Neural cell (in vitro differentiated cells): ENCODE data around the gene CAPNS1. TPM values are rescaled to one million over a fixed set of nuclear protein-coding genes. Genes with fewer than 3 reads are reported as not detected.

Experiments
- H2AFZ ChIP-seq: fragments of 200-600, 300-800 bp; sonication (generic), shearing (Covaris generic); 2 replicates; pipeline ENCODE4 v1.6.0; 2014; ENCODE audit warnings: low read depth, mild to moderate bottlenecking, antibody characterized with exemption, low read length, moderate library complexity
- H3F3A ChIP-seq: fragments of 200-600 bp; shearing (Covaris generic); 2 replicates; pipeline ENCODE4 v1.6.1; 2016; ENCODE audit warnings: mild to moderate bottlenecking, moderate library complexity, mixed read lengths, antibody characterized with exemption, low read length; ENCODE audit not compliant: insufficient read depth, poor library complexity, severe bottlenecking
- H3K27ac ChIP-seq: fragments of 200-600, 300-800 bp; sonication (generic), shearing (Covaris generic); 2 replicates; pipeline ENCODE4 v1.5.1; 2014; ENCODE audit warnings: mild to moderate bottlenecking, low read length, moderate library complexity
- H3K27me3 ChIP-seq: fragments of 300-800, 200-600 bp; sonication (generic), shearing (Covaris generic); 2 replicates; pipeline ENCODE4 v1.6.0; 2014; ENCODE audit warnings: mild to moderate bottlenecking, low read depth, low read length, moderate library complexity; ENCODE audit not compliant: insufficient read depth
- H3K36me3 ChIP-seq: fragments of 300-800, 200-600 bp; sonication (generic), shearing (Covaris generic); 2 replicates; pipeline ENCODE4 v1.5.1; 2014; ENCODE audit warnings: mild to moderate bottlenecking, antibody characterized with exemption, low read length, moderate library complexity; ENCODE audit not compliant: insufficient read depth
- H3K4me2 ChIP-seq: fragments of 300-800, 200-600 bp; sonication (generic), shearing (Covaris generic); 2 replicates; pipeline ENCODE4 v1.6.0; 2014; ENCODE audit warnings: mild to moderate bottlenecking, low read length
- H3K4me3 ChIP-seq: fragments of 300-800, 200-600 bp; sonication (generic), shearing (Covaris generic); 2 replicates; pipeline ENCODE4 v1.5.1; 2014; ENCODE audit warnings: mild to moderate bottlenecking, low read length, moderate library complexity
- H3K79me2 ChIP-seq: fragments of 200-600 bp; shearing (Covaris generic); replicated peaks from 2 replicates; pipeline ENCODE4 v1.6.0; 2014; ENCODE audit warnings: mild to moderate bottlenecking, low read length, moderate library complexity; ENCODE audit not compliant: insufficient read depth
- H3K9ac ChIP-seq: fragments of 300-800, 200-600 bp; sonication (generic), shearing (Covaris generic); 2 replicates; pipeline ENCODE4 v1.6.1; 2016; ENCODE audit warnings: mild to moderate bottlenecking, low read length, mixed read lengths
- H3K9me2 ChIP-seq: fragments of 200-600 bp; shearing (Covaris generic); 2 replicates; pipeline ENCODE4 v1.6.1; 2016; ENCODE audit warnings: mild to moderate bottlenecking, low read length, mixed read lengths; ENCODE audit not compliant: insufficient read depth
- H3K9me3 ChIP-seq: fragments of 200-600, 300-800 bp; sonication (generic), shearing (Covaris generic); 2 replicates; pipeline ENCODE4 v1.6.1; 2016; ENCODE audit warnings: mild to moderate bottlenecking, mixed run types, low read length, moderate library complexity, mixed read lengths
- H4K20me1 ChIP-seq: fragments of 200-600 bp; shearing (Covaris generic); 2 replicates; pipeline ENCODE4 v1.6.1; 2016; ENCODE audit warnings: mild to moderate bottlenecking, mixed run types; ENCODE audit not compliant: insufficient read depth
- CTCF ChIP-seq: fragments of 450-650 bp; IDR thresholded peaks from 2 replicates; pipeline ENCODE4 v1.5.1; 2014; ENCODE audit warnings: antibody characterized with exemption, mild to moderate bottlenecking, moderate library complexity; ENCODE audit not compliant: poor library complexity, severe bottlenecking
- EP300 ChIP-seq: fragments of 450-650 bp; conservative IDR thresholded peaks from 2 replicates; pipeline ENCODE4 v1.6.1; 2014; ENCODE audit warnings: antibody characterized with exemption, mild to moderate bottlenecking, moderate library complexity; ENCODE audit not compliant: poor library complexity, severe bottlenecking
- EZH2 ChIP-seq: fragments of 200-600, 300-800 bp; shearing (Covaris generic), sonication (generic); IDR thresholded peaks from 2 replicates; pipeline ENCODE4 v1.6.1; 2014; ENCODE audit warnings: antibody characterized with exemption, low read length, borderline replicate concordance, mild to moderate bottlenecking; ENCODE audit not compliant: insufficient read depth, poor library complexity, severe bottlenecking
- MXI1 ChIP-seq: fragments of 450-650 bp; conservative IDR thresholded peaks from 2 replicates; pipeline ENCODE4 v1.6.1; 2014; ENCODE audit warnings: antibody characterized with exemption, mild to moderate bottlenecking; ENCODE audit not compliant: poor library complexity, severe bottlenecking
- POLR2AphosphoS5 ChIP-seq: IDR thresholded peaks from 2 replicates; pipeline ENCODE4 v1.6.1; 2012
- RAD21 ChIP-seq: fragments of 450-650 bp; conservative IDR thresholded peaks from 2 replicates; pipeline ENCODE4 v1.6.1; 2014; ENCODE audit warnings: antibody characterized with exemption, mild to moderate bottlenecking, moderate library complexity
- REST ChIP-seq: IDR thresholded peaks from 2 replicates; pipeline ENCODE4 v1.6.1; 2012; ENCODE audit warnings: borderline replicate concordance
- SMC3 ChIP-seq: fragments of 450-650 bp; conservative IDR thresholded peaks from 2 replicates; pipeline ENCODE4 v1.6.1; 2014; ENCODE audit warnings: antibody characterized with exemption, mild to moderate bottlenecking, moderate library complexity; ENCODE audit not compliant: poor library complexity
- TAF1 ChIP-seq: IDR thresholded peaks from 2 replicates; pipeline ENCODE4 v1.6.1; 2012; ENCODE audit warnings: low read depth
- polyA plus RNA-seq: library from polyadenylated mRNA; depleted of rRNA; stranded (reverse); fragments of >200 nt; gene quantifications from 2 replicates; pipeline ENCODE4 v1.2.3, GENCODE V29; 2014

The CAPNS1 gene
- polyA plus RNA-seq, 1 donor from 2014 or later: 67.3 TPM

DNA sequence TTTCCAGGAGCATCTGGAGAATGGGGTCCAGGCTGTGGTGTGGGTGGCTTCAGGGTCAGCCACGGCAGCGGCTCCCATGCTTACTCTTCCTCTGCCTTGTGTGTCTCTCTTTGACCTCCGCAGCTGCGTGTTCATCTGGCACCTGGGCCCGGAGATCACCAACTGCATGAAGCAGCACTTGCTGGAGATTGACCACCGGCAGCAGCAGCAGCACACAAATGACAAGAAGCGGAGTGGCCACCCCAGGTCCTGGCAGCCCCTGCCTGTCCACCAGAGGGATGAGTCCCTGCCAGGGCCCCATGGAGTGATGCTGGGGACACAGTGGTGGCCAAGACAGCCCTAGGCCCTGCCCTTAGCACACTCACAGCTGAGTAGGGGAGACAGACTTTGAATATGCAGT lies 47.3 kb upstream of the CAPNS1 start:
- H2AFZ ChIP-seq: no peak overlapping the region
- H3K9ac ChIP-seq: no peak overlapping the region
- H4K20me1 ChIP-seq: no peaks in the 10 kb centered on the region
- H3K79me2 ChIP-seq: no peaks in the 10 kb centered on the region
- H3K9me2 ChIP-seq: no peaks in the 10 kb centered on the region
- no peaks in the 10 kb centered on the region for H3K9me3 ChIP-seq
- H3F3A ChIP-seq: no peaks in the 10 kb centered on the region
- no peak overlapping the region for H3K4me3 ChIP-seq
- no peak overlapping the region for H3K4me2 ChIP-seq
- H3K27ac ChIP-seq: no peak overlapping the region
- H3K36me3 ChIP-seq: no peaks in the 10 kb centered on the region
- TF ChIP-seq RAD21 (no peak), CTCF (no peak), EP300 (no peak), SMC3 (no peak), POLR2AphosphoS5 (no peak), TAF1 (no peak), MXI1 (no peak)
- no peaks in the 10 kb centered on the region for H3K27me3 ChIP-seq

- Histone ChIP-seq H3K4me2 (no peak overlapping the region), H3K9me2 (no peaks in the 10 kb centered on the region), H3K9ac (no peak overlapping the region), H3K27me3 (no peaks in the 10 kb centered on the region), H3K36me3 (no peaks in the 10 kb centered on the region), H3K27ac (no peak overlapping the region), H3K9me3 (no peaks in the 10 kb centered on the region), H3K79me2 (no peaks in the 10 kb centered on the region), H3K4me3 (no peak overlapping the region), H3F3A (no peaks in the 10 kb centered on the region), H4K20me1 (no peaks in the 10 kb centered on the region), H2AFZ (no peak overlapping the region)
- TF ChIP-seq SMC3 (no peak), CTCF (no peak), EP300 (no peak), MXI1 (no peak), EZH2 (no peak), RAD21 (no peak), POLR2AphosphoS5 (no peak), REST (no peak), TAF1 (no peak)
Measured at GRCh38 chr19:36093146-36093662, 46.7 kb upstream of the CAPNS1 start.
